Parathyroid adenoma (tissue), 2 donors: ENCODE data around the gene DIP2A.

ENCODE experiments used
- H2AFZ ChIP-seq: fragments of 300-600 bp; sonication (generic); one replicate; pipeline ENCODE4 v1.7.0; 2017; ENCODE audit warnings: antibody characterized with exemption, mild to moderate bottlenecking
- H3K27ac ChIP-seq: fragments of 300-600 bp; sonication (generic); one replicate; pipeline ENCODE4 v1.7.0; 2017
- H3K27me3 ChIP-seq: fragments of 300-600 bp; sonication (generic); one replicate; pipeline ENCODE4 v1.7.0; 2017; ENCODE audit warnings: low read length; ENCODE audit not compliant: control insufficient read depth, insufficient read depth
- H3K36me3 ChIP-seq: fragments of 300-600 bp; sonication (generic); one replicate; pipeline ENCODE4 v1.7.0; 2017; ENCODE audit warnings: low read length; ENCODE audit not compliant: control insufficient read depth, insufficient read depth
- H3K4me1 ChIP-seq: fragments of 300-600 bp; sonication (generic); one replicate; pipeline ENCODE4 v1.7.0; 2017; ENCODE audit warnings: control low read depth
- H3K4me2 ChIP-seq: fragments of 300-600 bp; sonication (generic); one replicate; pipeline ENCODE4 v1.7.0; 2017; ENCODE audit warnings: low read length
- H3K4me3 ChIP-seq: fragments of 300-600 bp; sonication (generic); one replicate; pipeline ENCODE4 v1.7.0; 2017; ENCODE audit warnings: low read depth, low read length
- H3K79me2 ChIP-seq: fragments of 300-600 bp; sonication (generic); one replicate; pipeline ENCODE4 v1.7.0; 2017; ENCODE audit warnings: control low read depth
- H3K9ac ChIP-seq: fragments of 300-600 bp; sonication (generic); one replicate; pipeline ENCODE4 v1.7.0; 2017; ENCODE audit warnings: mild to moderate bottlenecking
- H3K9me3 ChIP-seq: fragments of 300-600 bp; sonication (generic); one replicate; pipeline ENCODE4 v1.7.0; 2017; ENCODE audit warnings: low read length; ENCODE audit not compliant: control insufficient read depth
- TF ChIP-seq, protein P1 (sequence below): fragments of 300-600 bp; sonication (generic); IDR thresholded peaks from one replicate; pipeline ENCODE4 v1.7.0; 2017; ENCODE audit warnings: antibody characterized with exemption, mild to moderate bottlenecking
- donor health status: primary hyperparathyroidism.

The DIP2A gene

DNA sequence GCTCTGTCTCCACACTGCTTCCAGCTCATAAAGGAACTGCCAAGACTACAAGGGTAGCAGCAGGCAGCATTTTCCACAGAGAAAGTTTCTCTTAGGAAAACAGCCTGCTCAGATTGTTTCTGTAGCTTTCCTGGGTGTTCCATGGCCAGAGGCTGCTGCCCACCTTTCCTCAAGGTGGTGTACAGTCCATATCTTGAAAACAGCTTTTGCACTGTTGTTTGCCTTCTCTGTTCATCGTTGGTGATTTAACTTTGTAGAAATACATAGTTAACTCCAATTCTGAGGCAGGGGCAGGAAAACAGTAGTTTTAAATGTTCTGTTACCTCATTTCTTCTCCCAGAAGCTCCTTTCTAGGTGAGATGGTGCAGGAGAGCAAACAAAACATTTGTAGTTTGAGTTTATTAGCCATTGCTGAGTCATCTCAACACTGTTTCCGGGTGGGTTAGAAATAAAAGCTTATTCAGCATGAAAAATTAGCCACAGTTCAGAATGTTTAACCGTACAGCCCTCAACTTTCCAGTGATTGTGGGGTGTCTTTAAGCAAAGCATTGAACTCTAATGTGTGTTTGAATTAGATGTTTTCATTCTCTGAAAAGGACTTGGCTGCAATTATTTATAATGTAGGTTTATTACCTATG is 41.7 kb downstream of the DIP2A start:
- Histone ChIP-seq H3K27ac (peak overlapping the region; percentile 39), H3K9ac (no peak overlapping the region), H3K4me3 (no peak overlapping the region), H2AFZ (no peak overlapping the region), H3K36me3 (no peaks in the 10 kb centered on the region), H3K79me2 (no peaks in the 10 kb centered on the region), H3K4me1 (peaks cover 13% of the 10 kb centered on the region), H3K4me2 (peak overlapping the region; percentile 1), H3K27me3 (no peaks in the 10 kb centered on the region), H3K9me3 (no peaks in the 10 kb centered on the region)
- TF ChIP-seq, protein P1, sequence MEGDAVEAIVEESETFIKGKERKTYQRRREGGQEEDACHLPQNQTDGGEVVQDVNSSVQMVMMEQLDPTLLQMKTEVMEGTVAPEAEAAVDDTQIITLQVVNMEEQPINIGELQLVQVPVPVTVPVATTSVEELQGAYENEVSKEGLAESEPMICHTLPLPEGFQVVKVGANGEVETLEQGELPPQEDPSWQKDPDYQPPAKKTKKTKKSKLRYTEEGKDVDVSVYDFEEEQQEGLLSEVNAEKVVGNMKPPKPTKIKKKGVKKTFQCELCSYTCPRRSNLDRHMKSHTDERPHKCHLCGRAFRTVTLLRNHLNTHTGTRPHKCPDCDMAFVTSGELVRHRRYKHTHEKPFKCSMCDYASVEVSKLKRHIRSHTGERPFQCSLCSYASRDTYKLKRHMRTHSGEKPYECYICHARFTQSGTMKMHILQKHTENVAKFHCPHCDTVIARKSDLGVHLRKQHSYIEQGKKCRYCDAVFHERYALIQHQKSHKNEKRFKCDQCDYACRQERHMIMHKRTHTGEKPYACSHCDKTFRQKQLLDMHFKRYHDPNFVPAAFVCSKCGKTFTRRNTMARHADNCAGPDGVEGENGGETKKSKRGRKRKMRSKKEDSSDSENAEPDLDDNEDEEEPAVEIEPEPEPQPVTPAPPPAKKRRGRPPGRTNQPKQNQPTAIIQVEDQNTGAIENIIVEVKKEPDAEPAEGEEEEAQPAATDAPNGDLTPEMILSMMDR = no peak

- no peaks in the 10 kb centered on the region for H3K36me3 ChIP-seq
- H3K27me3 ChIP-seq = no peaks in the 10 kb centered on the region
- peaks cover 13% of the 10 kb centered on the region for H3K4me1 ChIP-seq
- no peak overlapping the region for H3K4me2 ChIP-seq
- H3K9ac ChIP-seq = no peak overlapping the region
- TF ChIP-seq, protein P1 = no peak
- no peak overlapping the region for H2AFZ ChIP-seq
- H3K79me2 ChIP-seq = no peaks in the 10 kb centered on the region
- no peak overlapping the region for H3K27ac ChIP-seq
- no peaks in the 10 kb centered on the region for H3K9me3 ChIP-seq
- H3K4me3 ChIP-seq = no peak overlapping the region
These were observed 45.3 kb downstream of the DIP2A start for GRCh38 chr21:46503922-46504550.

DNA sequence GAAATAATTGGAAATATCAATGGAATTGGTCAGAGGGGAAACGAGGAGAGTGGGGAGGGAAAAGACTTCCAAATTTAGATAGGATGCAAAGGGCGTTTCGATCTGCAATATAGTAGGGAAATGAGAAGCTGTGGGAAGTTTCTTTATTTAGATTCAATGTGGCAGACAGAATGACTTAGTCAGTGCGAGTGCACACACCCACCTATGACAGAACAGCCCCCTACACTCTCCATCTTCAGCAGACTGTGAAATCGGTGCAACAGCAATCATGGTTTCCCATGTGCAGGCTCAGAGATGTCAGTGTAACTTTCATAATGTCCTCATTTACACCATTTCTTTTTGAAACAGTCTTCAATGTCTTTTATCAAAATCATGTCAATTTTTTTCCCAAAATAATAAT is 46.0 kb downstream of the DIP2A start:
- no peak overlapping the region for H2AFZ ChIP-seq
- H3K9ac ChIP-seq = no peak overlapping the region
- H3K4me3 ChIP-seq = no peak overlapping the region
- H3K9me3 ChIP-seq = no peaks in the 10 kb centered on the region
- H3K4me2 ChIP-seq = no peak overlapping the region
- H3K27ac ChIP-seq = no peak overlapping the region
- no peaks in the 10 kb centered on the region for H3K36me3 ChIP-seq
- TF ChIP-seq, protein P1 = no peak
- no peaks in the 10 kb centered on the region for H3K27me3 ChIP-seq
- peaks cover 13% of the 10 kb centered on the region for H3K4me1 ChIP-seq
- H3K79me2 ChIP-seq = no peaks in the 10 kb centered on the region

GRCh38 chr21:46507562-46507961 is 48.9 kb downstream of the DIP2A start:
- Histone ChIP-seq H3K4me1 (no peaks in the 10 kb centered on the region), H2AFZ (no peak overlapping the region), H3K27ac (no peak overlapping the region), H3K79me2 (no peaks in the 10 kb centered on the region), H3K36me3 (no peaks in the 10 kb centered on the region), H3K4me3 (no peak overlapping the region), H3K4me2 (no peak overlapping the region), H3K9me3 (no peaks in the 10 kb centered on the region), H3K27me3 (no peaks in the 10 kb centered on the region), H3K9ac (no peak overlapping the region)
- TF ChIP-seq, protein P1 = no peak
